HG02763 (cell line): ENCODE results near the gene INAFM1.
"Not testable (repeated sequence)": the region's sequence is repeated elsewhere in the genome, so short reads cannot be mapped to it uniquely, and the experiment has no call there.

Experiments used
- ATAC-seq: cut with Tn5 transposase; IDR thresholded peaks from one replicate; pipeline ENCODE4 v1.9.1; 2021; ENCODE audit warnings: mild to moderate bottlenecking, moderate library complexity; ENCODE audit not compliant: unreplicated experiment

Gene INAFM1

GRCh38 chr19:47267350-47267759 is 7.3 kb upstream of the INAFM1 start:
- no peak for ATAC-seq

- ATAC-seq: no peak
Observed at GRCh38 chr19:47268028-47268427, 6.7 kb upstream of the INAFM1 start.

GRCh38 chr19:47269596-47269995 is 5.1 kb upstream of the INAFM1 start:
- no peak for ATAC-seq

GRCh38 chr19:47270408-47270807 is 4.3 kb upstream of the INAFM1 start:
- ATAC-seq: no peak

- ATAC-seq: no peak
Observed at GRCh38 chr19:47271949-47272348, 2.7 kb upstream of the INAFM1 start.

- ATAC-seq: no peak
Observed at GRCh38 chr19:47272448-47273312, 2.0 kb upstream of the INAFM1 start.

- peak; percentile 46 for ATAC-seq
Observed at GRCh38 chr19:47273313-47274070, 1.2 kb upstream of the INAFM1 start.

GRCh38 chr19:47274891-47275761 is 441 bp downstream of the INAFM1 start:
- ATAC-seq: peak; percentile 25

GRCh38 chr19:47275791-47276461 is 1.2 kb downstream of the INAFM1 start:
- no peak for ATAC-seq

GRCh38 chr19:47276513-47276912 is 1.8 kb downstream of the INAFM1 start:
- ATAC-seq: not testable (repeated sequence)

- ATAC-seq: no peak
Observed at GRCh38 chr19:47280183-47280797, 5.6 kb downstream of the INAFM1 start.

GRCh38 chr19:47283405-47284059 is 8.8 kb downstream of the INAFM1 start:
- no peak for ATAC-seq

GRCh38 chr19:47284324-47284899 is 9.7 kb downstream of the INAFM1 start:
- ATAC-seq: no peak

GRCh38 chr19:47296036-47296435 is 21.4 kb downstream of the INAFM1 start:
- peak; percentile 50 for ATAC-seq

GRCh38 chr19:47300867-47301266 is 26.2 kb downstream of the INAFM1 start:
- ATAC-seq: not testable (repeated sequence)

GRCh38 chr19:47302249-47302648 is 27.6 kb downstream of the INAFM1 start:
- ATAC-seq: no peak

- no peak for ATAC-seq
Observed at GRCh38 chr19:47303966-47304365, 29.3 kb downstream of the INAFM1 start.

- no peak for ATAC-seq
Observed at GRCh38 chr19:47305309-47305751, 30.6 kb downstream of the INAFM1 start.

GRCh38 chr19:47306303-47306702 is 31.6 kb downstream of the INAFM1 start:
- ATAC-seq: no peak
